ENCODE results near the gene ZCCHC24.

GRCh38 chr10:79380946-79381721, 64.3 kb downstream of the ZCCHC24 start:
- TF ChIP-seq CTCF (IDR thresholded peaks at IDR 0.05): no peak
- no peak for TF ChIP-seq POLR2A (IDR thresholded peaks at IDR 0.05)
- TF ChIP-seq POLR2AphosphoS5 (IDR thresholded peaks at IDR 0.05; ENCODE audit: insufficient read depth in 1 of 2, low read depth in 1 of 2): no peak
